ENCODE measurements around the gene FAM204A. TPM values are rescaled to one million over a fixed set of nuclear protein-coding genes. Genes with fewer than 3 reads are reported as not detected.

FAM204A gene
- total RNA-seq, 3 donors from 2014 or later (not counting 1 experiment from before 2014, with no cell fraction given): 69.2 to 73.2 (median 72.7) TPM

DNA sequence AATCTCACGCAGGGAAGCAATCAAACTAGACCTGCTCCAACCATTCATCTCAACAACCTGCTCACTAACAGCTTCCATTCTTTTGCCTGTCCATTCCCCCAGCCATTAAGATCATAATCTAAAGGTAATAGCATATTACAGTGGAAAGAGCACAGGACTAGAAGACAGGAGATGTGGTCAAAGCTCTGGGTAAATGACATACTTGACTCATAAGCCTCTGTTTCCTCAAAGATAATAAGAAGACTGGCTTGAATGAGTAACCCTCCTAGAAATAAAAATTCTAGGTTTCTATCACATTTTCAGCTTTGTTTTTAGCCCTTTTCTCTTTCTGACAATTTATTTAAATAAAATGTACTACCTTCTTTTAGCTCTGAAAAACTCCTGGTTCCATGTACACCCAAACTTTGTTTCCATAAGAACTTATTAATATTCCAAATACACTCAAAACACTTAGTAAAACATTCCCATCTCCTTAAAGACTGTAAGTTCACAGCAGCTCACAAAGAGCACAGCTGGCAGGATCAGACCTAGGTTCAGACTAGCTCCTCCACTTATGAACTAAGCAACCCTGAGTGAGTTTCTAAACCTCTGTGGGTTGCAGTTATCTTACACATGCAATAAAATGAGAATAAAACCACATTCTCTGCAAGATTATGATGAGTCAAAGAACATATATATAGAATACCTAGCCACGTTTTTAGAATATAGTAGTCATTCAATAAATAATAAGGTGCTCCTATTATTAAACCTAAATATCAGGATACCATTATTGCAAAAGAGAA, 11.6 kb downstream of the FAM204A start:
- H3K9me3 Mint-ChIP-seq: no peaks in the 10 kb centered on the region
- no peaks in the 10 kb centered on the region for H3K27me3 ChIP-seq (ENCODE audit: control insufficient read depth, insufficient read depth, low read length)
- no peak overlapping the region for H3K27ac ChIP-seq (ENCODE audit: low read length)
- H3K4me1 ChIP-seq (ENCODE audit: control insufficient read depth, insufficient read depth, low read length): no peaks in the 10 kb centered on the region
- ATAC-seq (no peak), DNase-seq (no peak)
- no peaks in the 10 kb centered on the region for H3K27me3 Mint-ChIP-seq (ENCODE audit: low read depth in 2 of 2)
- WGBS (ENCODE audit: insufficient coverage): 96% methylated on average over 1 of the region's 2 CpGs
- intact Hi-C loops (cut with micrococcal nuclease): no loop called here
- H3K4me1 Mint-ChIP-seq: peaks cover 11 to 12% of the 10 kb centered on the region in 2 donors
- no peak overlapping the region for H3K4me3 ChIP-seq (ENCODE audit: low read length)
- no peak overlapping the region for H3K27ac Mint-ChIP-seq
- H3K36me3 Mint-ChIP-seq: peaks cover 19% of the 10 kb centered on the region
- H3K36me3 ChIP-seq (ENCODE audit: control insufficient read depth, insufficient read depth, low read length): peaks cover 80% of the 10 kb centered on the region
- no peaks in the 10 kb centered on the region for H3K9me3 ChIP-seq (ENCODE audit: control insufficient read depth, insufficient read depth, low read length)
- TF ChIP-seq CTCF (IDR thresholded peaks at IDR 0.05): no peak
- H3K4me3 Mint-ChIP-seq: no peak overlapping the region

GRCh38 chr10:118324140-118324539, 18.0 kb downstream of the FAM204A start:
- TF ChIP-seq CTCF (IDR thresholded peaks at IDR 0.05): no peak
- Histone ChIP-seq H3K9me3 (ENCODE audit: control insufficient read depth, insufficient read depth, low read length) (no peaks in the 10 kb centered on the region), H3K27me3 (ENCODE audit: control insufficient read depth, insufficient read depth, low read length) (no peaks in the 10 kb centered on the region), H3K4me1 (ENCODE audit: control insufficient read depth, insufficient read depth, low read length) (no peaks in the 10 kb centered on the region), H3K4me3 (ENCODE audit: low read length) (no peak overlapping the region), H3K36me3 (ENCODE audit: control insufficient read depth, insufficient read depth, low read length) (peaks cover 78% of the 10 kb centered on the region), H3K27ac (ENCODE audit: low read length) (no peak overlapping the region)
- intact Hi-C loops (cut with micrococcal nuclease): no loop called here
- H3K4me3 Mint-ChIP-seq: no peak overlapping the region
- H3K4me1 Mint-ChIP-seq: peaks cover 0 to 9% of the 10 kb centered on the region in 2 donors
- no peak overlapping the region for H3K27ac Mint-ChIP-seq
- ATAC-seq (no peak), DNase-seq (no peak)
- no peaks in the 10 kb centered on the region for H3K9me3 Mint-ChIP-seq
- H3K36me3 Mint-ChIP-seq: peaks cover 8% of the 10 kb centered on the region
- H3K27me3 Mint-ChIP-seq (ENCODE audit: low read depth in 2 of 2): no peaks in the 10 kb centered on the region
- 100% methylated on average over 2 of the region's 2 CpGs for WGBS (ENCODE audit: insufficient coverage)

- H3K4me3 ChIP-seq (ENCODE audit: low read length): no peak overlapping the region
- peaks cover 64% of the 10 kb centered on the region for H3K36me3 ChIP-seq (ENCODE audit: control insufficient read depth, insufficient read depth, low read length)
- H3K4me3 Mint-ChIP-seq: no peak overlapping the region
- H3K27me3 ChIP-seq (ENCODE audit: control insufficient read depth, insufficient read depth, low read length): no peaks in the 10 kb centered on the region
- H3K27me3 Mint-ChIP-seq (ENCODE audit: low read depth in 2 of 2): no peaks in the 10 kb centered on the region
- no peak overlapping the region for H3K27ac ChIP-seq (ENCODE audit: low read length)
- no peaks in the 10 kb centered on the region for H3K4me1 ChIP-seq (ENCODE audit: control insufficient read depth, insufficient read depth, low read length)
- no peak for DNase-seq
- no peak overlapping the region for H3K27ac Mint-ChIP-seq
- no peaks in the 10 kb centered on the region for H3K9me3 ChIP-seq (ENCODE audit: control insufficient read depth, insufficient read depth, low read length)
- H3K4me1 Mint-ChIP-seq: peaks cover 4 to 15% of the 10 kb centered on the region in 2 donors
- 96% methylated on average over 6 of the region's 6 CpGs for WGBS (ENCODE audit: insufficient coverage)
- intact Hi-C loops (cut with micrococcal nuclease): no loop called here
- no peak for TF ChIP-seq CTCF (IDR thresholded peaks at IDR 0.05)
- H3K9me3 Mint-ChIP-seq: no peaks in the 10 kb centered on the region
- peaks cover 8% of the 10 kb centered on the region for H3K36me3 Mint-ChIP-seq
- no peak for ATAC-seq
Observed at GRCh38 chr10:118321724-118322575, 20.2 kb downstream of the FAM204A start.
